H1 (cell line): Measurements from ENCODE around the gene EEF1AKMT1. TPM values are rescaled to one million over a fixed set of nuclear protein-coding genes. Genes with fewer than 3 reads are reported as not detected.

Source experiments
- CTBP2 ChIP-seq: IDR thresholded peaks from 2 replicates; pipeline ENCODE4 v1.7.0; 2011; ENCODE audit warnings: borderline replicate concordance, mild to moderate bottlenecking, moderate library complexity, mixed read lengths, low read length; ENCODE audit not compliant: insufficient read depth, insufficient read length
- KDM1A ChIP-seq: fragments of 200-600, 300-600 bp; sonication (generic); IDR thresholded peaks from 2 replicates; pipeline ENCODE4 v1.7.1; 2016; ENCODE audit warnings: mild to moderate bottlenecking, low read length, borderline replicate concordance
- RNF2 ChIP-seq: fragments of 200-900, 300-1000 bp; sonication (generic); IDR thresholded peaks from 2 replicates; pipeline ENCODE4 v1.7.1; 2016; ENCODE audit warnings: borderline replicate concordance, low read depth, mild to moderate bottlenecking, antibody characterized with exemption, low read length; ENCODE audit not compliant: poor library complexity, severe bottlenecking; ENCODE audit errors: missing control alignments
- TAF7 ChIP-seq: optimal IDR thresholded peaks from 2 replicates; pipeline ENCODE3; 2011; ENCODE audit warnings: low read depth, mild to moderate bottlenecking, inconsistent platforms, low read length, moderate library complexity, borderline replicate concordance
- polyA plus RNA-seq, 7 experiments: library from polyadenylated mRNA; depleted of rRNA in 3 of 7; stranded (reverse) in 5 of 7; unstranded in 2 of 7; fragments of >200 nt in 5 of 7; fragments of 200-250 nt in 2 of 7; gene quantifications; 1 replicate in 5 of 7; 2 replicates in 1 of 7; 4 replicates in 1 of 7; pipeline versions ENCODE4 v1.2.1 to v1.2.3, GENCODE V29; 2011 to 2013; ENCODE audit warnings: missing spikeins in 2 of 7, mixed read lengths in 2 of 7
- total RNA-seq: library from RNA; stranded (reverse); fragmentation: NEBNext Ultra II Directional; extraction: Animal tissue kit (Norgen Biotek cat#: 25700); gene quantifications from 2 replicates; pipeline ENCODE4 v1.2.1, GENCODE V29; 2021

EEF1AKMT1 gene
- total and polyA plus RNA-seq, 2 of the 8 experiments (the other 6 are each of a cell fraction or from before 2014, with no cell fraction given) = 3.1 to 4.1 TPM

- TF ChIP-seq KDM1A (no peak), TAF7 (no peak), CTBP2 (no peak), RNF2 (no peak)
These were observed 27.9 kb upstream of the EEF1AKMT1 start (continued) for GRCh38 chr13:20801707-20802106.
